A549 (cell line): ENCODE data around the gene YLPM1. TPM values are rescaled to one million over a fixed set of nuclear protein-coding genes. Genes with fewer than 3 reads are reported as not detected.

Source experiments
- ATAC-seq, 2 experiments: fragments of 200-7000 bp in 1 of 2; fragments of >200 bp in 1 of 2; cut with Nextera tagmentation in 1 of 2; cut with Tn5 transposase in 1 of 2; 3 replicates each; pipeline versions ENCODE4 v1.8.0 to v1.9.1; 2018 to 2020; ENCODE audit warnings: mild to moderate bottlenecking in 1 of 2, moderate library complexity in 1 of 2
- CTCF ChIA-PET: fragments of 300-600 bp; sonication (Branson Sonifier 250); formaldehyde crosslinking; extraction: SDS; loops from one replicate; lab custom pipeline; 2021; ENCODE audit warnings: antibody characterized with exemption, inconsistent platforms; lab: Yijun Ruan, JAX
- POLR2A ChIA-PET: fragments of 350-600 bp; formaldehyde crosslinking; extraction: SDS; loops from one replicate; lab custom pipeline; 2021; ENCODE audit warnings: antibody characterized with exemption, inconsistent platforms; lab: Yijun Ruan, JAX
- DNase-seq, 2 experiments: peaks; one replicate each; pipeline versions ENCODE4 v3.0.0 to v3.0.0-alpha.2; 2011 to 2016; ENCODE audit warnings: low read depth in 1 of 2, low spot score in 1 of 2
- FAIRE-seq: peaks from 2 replicates; lab custom pipeline; 2011; peaks lifted over from hg19 to GRCh38; lab: Jason Lieb, UNC
- H3K27ac ChIP-seq, 2 experiments: fragments of >200 bp; sonication (Bioruptor Twin); formaldehyde crosslinking; 3 replicates each; pipeline ENCODE4 v1.5.1; 2016 to 2017
- H3K4me1 ChIP-seq: fragments of >200 bp; sonication (Bioruptor Twin); formaldehyde crosslinking; 3 replicates; pipeline ENCODE4 v1.6.1; 2016
- H3K4me2 ChIP-seq: fragments of >200 bp; sonication (Bioruptor Twin); formaldehyde crosslinking; 3 replicates; pipeline ENCODE4 v1.6.1; 2016
- H3K4me3 ChIP-seq: fragments of >200 bp; sonication (Bioruptor Twin); formaldehyde crosslinking; 3 replicates; pipeline ENCODE4 v1.5.1; 2016
- H3K9me3 ChIP-seq: fragments of >200 bp; sonication (Bioruptor Twin); formaldehyde crosslinking; 3 replicates; pipeline ENCODE4 v1.6.1; 2016
- BCL3 ChIP-seq: fragments of >200 bp; sonication (Bioruptor Twin); formaldehyde crosslinking; IDR thresholded peaks from 3 replicates; pipeline ENCODE4 v1.6.1; 2016
- BHLHE40 ChIP-seq: IDR thresholded peaks from 2 replicates; pipeline ENCODE4 v1.6.1; 2012; ENCODE audit warnings: low read depth, low read length, inconsistent platforms
- CBX2 ChIP-seq: fragments of 200-600 bp; sonication (generic); IDR thresholded peaks from 2 replicates; pipeline ENCODE4 v1.6.1; 2016; ENCODE audit warnings: low read depth, mild to moderate bottlenecking, borderline replicate concordance
- CHD4 ChIP-seq: fragments of 200-600 bp; sonication (generic); IDR thresholded peaks from 2 replicates; pipeline ENCODE4 v1.6.1; 2016; ENCODE audit warnings: antibody characterized with exemption, mild to moderate bottlenecking, borderline replicate concordance
- EHMT2 ChIP-seq: fragments of 200-600 bp; sonication (generic); IDR thresholded peaks from 2 replicates; pipeline ENCODE4 v1.6.1; 2016; ENCODE audit warnings: antibody characterized with exemption, low read depth, mild to moderate bottlenecking, moderate library complexity
- EP300 ChIP-seq, 2 experiments: fragments of >200 bp; sonication (Bioruptor Twin); formaldehyde crosslinking; IDR thresholded peaks; 2 replicates in 1 of 2; 3 replicates in 1 of 2; pipeline ENCODE4 v1.6.1; 2016 to 2017
- FOSB ChIP-seq: fragments of 250-450 bp; sonication (Bioruptor Pico); IDR thresholded peaks from 2 replicates; pipeline ENCODE4 v1.5.0; 2020; ENCODE audit warnings: mild to moderate bottlenecking, moderate library complexity
- GATA3 ChIP-seq: IDR thresholded peaks from 2 replicates; pipeline ENCODE4 v1.6.1; 2012; ENCODE audit warnings: borderline replicate concordance
- HDAC2 ChIP-seq: fragments of 200-600 bp; sonication (generic); IDR thresholded peaks from 2 replicates; pipeline ENCODE4 v1.6.1; 2016
- HES2 ChIP-seq: fragments of >200 bp; sonication (Bioruptor Twin); formaldehyde crosslinking; IDR thresholded peaks from 2 replicates; pipeline ENCODE4 v1.6.1; 2016
- HEYL ChIP-seq: fragments of 250-450 bp; sonication (Bioruptor Pico); IDR thresholded peaks from 2 replicates; pipeline ENCODE4 v1.8.0; 2021; ENCODE audit warnings: mild to moderate bottlenecking, moderate library complexity
- HOXA7 ChIP-seq: fragments of 250-450 bp; sonication (Bioruptor Pico); IDR thresholded peaks from 2 replicates; pipeline ENCODE4 v1.5.0; 2020; ENCODE audit warnings: mild to moderate bottlenecking, moderate library complexity
- JUN ChIP-seq, 2 experiments: fragments of >200 bp; sonication (Bioruptor Twin); formaldehyde crosslinking; IDR thresholded peaks; 2 replicates in 1 of 2; 3 replicates in 1 of 2; pipeline ENCODE4 v1.6.1; 2016 to 2017
- KDM1A ChIP-seq: fragments of 200-600 bp; sonication (generic); IDR thresholded peaks from 2 replicates; pipeline ENCODE4 v1.6.1; 2016; ENCODE audit warnings: low read depth, mild to moderate bottlenecking
- KDM5A ChIP-seq: fragments of 200-600 bp; sonication (generic); IDR thresholded peaks from 2 replicates; pipeline ENCODE4 v1.6.1; 2016; ENCODE audit warnings: antibody characterized with exemption, mild to moderate bottlenecking
- MAFK ChIP-seq: fragments of 450-650 bp; IDR thresholded peaks from 2 replicates; pipeline ENCODE4 v1.6.1; 2014; ENCODE audit not compliant: partially characterized antibody
- NPAS2 ChIP-seq: fragments of 250-450 bp; sonication (Bioruptor Pico); IDR thresholded peaks from 2 replicates; pipeline ENCODE4 v1.8.0; 2022; ENCODE audit warnings: mild to moderate bottlenecking, moderate library complexity, borderline replicate concordance
- PHF8 ChIP-seq: fragments of 200-600 bp; sonication (generic); IDR thresholded peaks from 2 replicates; pipeline ENCODE4 v1.6.1; 2016; ENCODE audit warnings: low read depth, mild to moderate bottlenecking, antibody characterized with exemption, moderate library complexity, borderline replicate concordance
- POLR2A ChIP-seq: IDR thresholded peaks from 2 replicates; pipeline ENCODE4 v1.6.1; 2012; ENCODE audit warnings: mild to moderate bottlenecking, low read length
- POLR2AphosphoS2 ChIP-seq: conservative IDR thresholded peaks from 2 replicates; pipeline ENCODE4 v1.6.1; 2012; ENCODE audit warnings: low read length, improper control_type of control experiment, inconsistent platforms
- RAD21 ChIP-seq, 2 experiments: fragments of >200 bp in 1 of 2; sonication (Bioruptor Twin) in 1 of 2; formaldehyde crosslinking in 1 of 2; IDR thresholded peaks in 1 of 2; conservative IDR thresholded peaks in 1 of 2; 2 replicates in 1 of 2; 3 replicates in 1 of 2; pipeline ENCODE4 v1.6.1; 2012 to 2018; ENCODE audit warnings: inconsistent platforms in 1 of 2
- RFX5 ChIP-seq: fragments of 450-650 bp; IDR thresholded peaks from 2 replicates; pipeline ENCODE4 v1.7.1; 2014; ENCODE audit warnings: antibody characterized with exemption, mild to moderate bottlenecking, moderate library complexity
- RNF2 ChIP-seq: fragments of 200-600 bp; sonication (generic); IDR thresholded peaks from 2 replicates; pipeline ENCODE4 v1.6.1; 2016; ENCODE audit warnings: low read depth, mild to moderate bottlenecking, antibody characterized with exemption, moderate library complexity, borderline replicate concordance
- ZNF302 ChIP-seq: fragments of 250-450 bp; sonication (Bioruptor Pico); IDR thresholded peaks from 2 replicates; pipeline ENCODE4 v1.9.0; 2021; ENCODE audit warnings: inconsistent platforms, mild to moderate bottlenecking, moderate library complexity
- WGBS: methylation state at CpG from one replicate; pipeline ENCODE4 v1.1.6; 2017; ENCODE audit errors: missing lambda C conversion rate; 5-methylcytosine and 5-hydroxymethylcytosine counted together
- polyA plus RNA-seq, 4 experiments: library from polyadenylated mRNA; depleted of rRNA in 3 of 4; stranded (reverse); fragments of >200 nt; fragmentation: RNase III in 1 of 4; extraction: RNeasy Plus Mini Kit Qiagen cat#74134 plus additional on column Dnase treatment in 1 of 4; gene quantifications; 2 replicates in 3 of 4; 3 replicates in 1 of 4; pipeline ENCODE4 v1.2.3, GENCODE V29; 2011 to 2017
- TF ChIP-seq, protein P1 (sequence below): fragments of 250-450 bp; sonication (Bioruptor Pico); IDR thresholded peaks from 2 replicates; pipeline ENCODE4 v1.5.0; 2020; ENCODE audit warnings: low read depth, mild to moderate bottlenecking, moderate library complexity
- TF ChIP-seq, protein P2 (sequence below): fragments of 150-350 bp; IDR thresholded peaks from 2 replicates; pipeline ENCODE4 v1.6.1; 2014; ENCODE audit warnings: low read depth, mild to moderate bottlenecking, low read length
- TF ChIP-seq, protein P3 (sequence below): IDR thresholded peaks from 2 replicates; pipeline ENCODE4 v1.6.1; 2012

Gene YLPM1
- polyA plus RNA-seq, 2 of the 4 experiments (the other 2 are of a cell fraction), result 20.3 to 37.8 TPM

- Histone ChIP-seq H3K27ac (no peak overlapping the region), H3K4me1 (no peaks in the 10 kb centered on the region), H3K4me3 (no peak overlapping the region), H3K4me2 (no peak overlapping the region), H3K9me3 (no peaks in the 10 kb centered on the region)
- no peak for DNase-seq
- ChIA-PET CTCF (interaction anchor here (0.8 to 1.5 kb wide), 3 partner anchors 25 to 167 kb away, joined by 3 to 5 read pairs (median 3); no protein-coding TSS in a partner anchor), POLR2A (no interaction called here)
- FAIRE-seq, result no peak
- ATAC-seq, result no peak
- 90% methylated on average over 7 of the region's 7 CpGs for WGBS
- TF ChIP-seq PHF8, result no peak
- TF ChIP-seq BHLHE40, result no peak
- TF ChIP-seq FOSB (CRISPR knock-in tag), result no peak
- no peak for TF ChIP-seq HES2
- TF ChIP-seq, protein P1, sequence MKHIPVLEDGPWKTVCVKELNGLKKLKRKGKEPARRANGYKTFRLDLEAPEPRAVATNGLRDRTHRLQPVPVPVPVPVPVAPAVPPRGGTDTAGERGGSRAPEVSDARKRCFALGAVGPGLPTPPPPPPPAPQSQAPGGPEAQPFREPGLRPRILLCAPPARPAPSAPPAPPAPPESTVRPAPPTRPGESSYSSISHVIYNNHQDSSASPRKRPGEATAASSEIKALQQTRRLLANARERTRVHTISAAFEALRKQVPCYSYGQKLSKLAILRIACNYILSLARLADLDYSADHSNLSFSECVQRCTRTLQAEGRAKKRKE (CRISPR knock-in tag), result no peak
- TF ChIP-seq JUN (IDR thresholded peaks at IDR 0.05), result no peak
- no peak for TF ChIP-seq HEYL (CRISPR knock-in tag)
- no peak for TF ChIP-seq RAD21 (conservative IDR thresholded peaks at IDR 0.05 in 1 of 2, IDR thresholded peaks at IDR 0.05 in 1 of 2)
- no peak for TF ChIP-seq BCL3
- TF ChIP-seq ZNF302 (CRISPR knock-in tag), result no peak
- no peak for TF ChIP-seq POLR2AphosphoS2
- TF ChIP-seq CHD4, result no peak
- TF ChIP-seq RNF2, result no peak
- TF ChIP-seq EP300 (IDR thresholded peaks at IDR 0.05), result no peak
These were observed 72.6 kb downstream of the YLPM1 start for GRCh38 chr14:74835645-74836250.

GRCh38 chr14:74836251-74836960 is 73.3 kb downstream of the YLPM1 start:
- 92% methylated on average over 1 of the region's 1 CpG for WGBS
- ChIA-PET CTCF (interaction anchor here (0.8 to 1.5 kb wide), 3 partner anchors 24 to 168 kb away, joined by 3 to 5 read pairs (median 3); no protein-coding TSS in a partner anchor), POLR2A (no interaction called here)
- Histone ChIP-seq H3K4me1 (no peaks in the 10 kb centered on the region), H3K4me2 (no peak overlapping the region), H3K9me3 (no peaks in the 10 kb centered on the region), H3K4me3 (no peak overlapping the region), H3K27ac (no peak overlapping the region)
- TF ChIP-seq MAFK, result no peak
- TF ChIP-seq KDM1A, result no peak
- TF ChIP-seq CBX2, result no peak
- no peak for TF ChIP-seq CHD4
- TF ChIP-seq NPAS2 (CRISPR knock-in tag), result no peak
- no peak for TF ChIP-seq HDAC2
- no peak for TF ChIP-seq RFX5
- TF ChIP-seq, protein P2, sequence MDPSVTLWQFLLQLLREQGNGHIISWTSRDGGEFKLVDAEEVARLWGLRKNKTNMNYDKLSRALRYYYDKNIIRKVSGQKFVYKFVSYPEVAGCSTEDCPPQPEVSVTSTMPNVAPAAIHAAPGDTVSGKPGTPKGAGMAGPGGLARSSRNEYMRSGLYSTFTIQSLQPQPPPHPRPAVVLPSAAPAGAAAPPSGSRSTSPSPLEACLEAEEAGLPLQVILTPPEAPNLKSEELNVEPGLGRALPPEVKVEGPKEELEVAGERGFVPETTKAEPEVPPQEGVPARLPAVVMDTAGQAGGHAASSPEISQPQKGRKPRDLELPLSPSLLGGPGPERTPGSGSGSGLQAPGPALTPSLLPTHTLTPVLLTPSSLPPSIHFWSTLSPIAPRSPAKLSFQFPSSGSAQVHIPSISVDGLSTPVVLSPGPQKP, result no peak
- TF ChIP-seq HOXA7 (CRISPR knock-in tag), result no peak
- TF ChIP-seq POLR2A, result no peak
- no peak for TF ChIP-seq GATA3
- no peak for TF ChIP-seq EHMT2
- TF ChIP-seq, protein P3, sequence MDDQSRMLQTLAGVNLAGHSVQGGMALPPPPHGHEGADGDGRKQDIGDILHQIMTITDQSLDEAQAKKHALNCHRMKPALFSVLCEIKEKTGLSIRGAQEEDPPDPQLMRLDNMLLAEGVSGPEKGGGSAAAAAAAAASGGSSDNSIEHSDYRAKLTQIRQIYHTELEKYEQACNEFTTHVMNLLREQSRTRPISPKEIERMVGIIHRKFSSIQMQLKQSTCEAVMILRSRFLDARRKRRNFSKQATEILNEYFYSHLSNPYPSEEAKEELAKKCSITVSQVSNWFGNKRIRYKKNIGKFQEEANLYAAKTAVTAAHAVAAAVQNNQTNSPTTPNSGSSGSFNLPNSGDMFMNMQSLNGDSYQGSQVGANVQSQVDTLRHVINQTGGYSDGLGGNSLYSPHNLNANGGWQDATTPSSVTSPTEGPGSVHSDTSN, result no peak
- TF ChIP-seq PHF8, result no peak
- TF ChIP-seq KDM5A, result no peak
- TF ChIP-seq, protein P1 (CRISPR knock-in tag), result no peak
- DNase-seq (no peak), ATAC-seq (no peak), FAIRE-seq (peak; percentile 49)
